H1 (cell line): ENCODE data around the gene CHCHD3. TPM values are rescaled to one million over a fixed set of nuclear protein-coding genes. Genes with fewer than 3 reads are reported as not detected.

ENCODE experiments used
- CTCF ChIA-PET: fragments of 300-600 bp; sonication (Branson Sonifier 250); formaldehyde crosslinking; loops from one replicate; lab custom pipeline; 2021; ENCODE audit not compliant: partially characterized antibody; lab: Charles Lee
- POLR2A ChIA-PET: fragments of 300-600 bp; sonication (Branson Sonifier 250); formaldehyde crosslinking; loops from one replicate; lab custom pipeline; 2021; ENCODE audit warnings: inconsistent platforms; ENCODE audit not compliant: partially characterized antibody; lab: Charles Lee
- DNase-seq, 2 experiments: peaks; one replicate each; pipeline versions ENCODE4 v3.0.0 to v3.0.0-alpha.2; 2010 to 2022; ENCODE audit warnings: low spot score in 2 of 2, low read depth in 1 of 2, mixed read lengths in 1 of 2
- FAIRE-seq: peaks from 2 replicates; lab custom pipeline; 2011; peaks lifted over from hg19 to GRCh38; lab: Jason Lieb, UNC
- H2AFZ ChIP-seq: 2 replicates; pipeline ENCODE4 v1.8.1; 2012; ENCODE audit warnings: low read length, inconsistent platforms
- H2AK5ac ChIP-seq: 2 replicates; pipeline ENCODE4 v1.6.1; 2013; ENCODE audit warnings: low read depth, low read length
- H2BK120ac ChIP-seq: replicated peaks from 2 replicates; pipeline ENCODE3; 2013; ENCODE audit warnings: low read depth, low read length, inconsistent platforms
- H2BK12ac ChIP-seq: 2 replicates; pipeline ENCODE4 v1.6.1; 2013; ENCODE audit warnings: low read depth, low read length
- H2BK15ac ChIP-seq: 2 replicates; pipeline ENCODE4 v1.6.1; 2013; ENCODE audit warnings: low read length
- H2BK20ac ChIP-seq: 2 replicates; pipeline ENCODE4 v1.6.1; 2013; ENCODE audit warnings: low read length
- H2BK5ac ChIP-seq: 2 replicates; pipeline ENCODE4 v1.6.1; 2013; ENCODE audit warnings: low read depth, low read length
- H3K14ac ChIP-seq: 2 replicates; pipeline ENCODE4 v1.6.1; 2013; ENCODE audit warnings: inconsistent platforms; ENCODE audit not compliant: insufficient read length
- H3K18ac ChIP-seq: 2 replicates; pipeline ENCODE4 v1.6.1; 2013; ENCODE audit warnings: low read length; ENCODE audit errors: extremely low read depth
- H3K23ac ChIP-seq: 2 replicates; pipeline ENCODE4 v1.6.1; 2013; ENCODE audit warnings: inconsistent platforms; ENCODE audit not compliant: insufficient read length
- H3K23me2 ChIP-seq: 2 replicates; pipeline ENCODE4 v1.6.1; 2013; ENCODE audit warnings: low read depth, low read length
- H3K27ac ChIP-seq: 2 replicates; pipeline ENCODE4 v1.6.1; 2011; ENCODE audit warnings: low read depth, low read length, inconsistent platforms
- H3K27me3 ChIP-seq, 4 experiments: replicated peaks in 1 of 4; 1 replicate in 1 of 4; 2 replicates in 3 of 4; pipeline versions ENCODE4 v1.6.1 to v1.8.1; 2011 to 2013; ENCODE audit warnings: low read length in 3 of 4, mild to moderate bottlenecking in 3 of 4, inconsistent platforms in 2 of 4, mixed read lengths in 2 of 4, moderate library complexity in 1 of 4; ENCODE audit not compliant: control insufficient read depth in 3 of 4, insufficient read depth in 3 of 4; ENCODE audit errors: extremely low read depth in 1 of 4
- H3K36me3 ChIP-seq, 4 experiments: 2 replicates each; pipeline versions ENCODE4 v1.6.1 to v1.8.1; 2011 to 2013; ENCODE audit warnings: mild to moderate bottlenecking in 4 of 4, low read length in 3 of 4, moderate library complexity in 2 of 4, control low read depth in 1 of 4, inconsistent platforms in 1 of 4; ENCODE audit not compliant: insufficient read depth in 4 of 4, control insufficient read depth in 2 of 4
- H3K4ac ChIP-seq: replicated peaks from 2 replicates; pipeline ENCODE3; 2013; ENCODE audit warnings: low read length, low read depth, mixed read lengths, inconsistent platforms; ENCODE audit not compliant: insufficient read length
- H3K4me1 ChIP-seq, 4 experiments: replicated peaks in 1 of 4; 1 replicate in 1 of 4; 2 replicates in 3 of 4; pipeline versions ENCODE4 v1.6.1 to v1.8.1; 2011 to 2013; ENCODE audit warnings: low read length in 3 of 4, inconsistent platforms in 2 of 4, mixed read lengths in 1 of 4; ENCODE audit not compliant: insufficient read depth in 4 of 4, control insufficient read depth in 3 of 4
- H3K4me2 ChIP-seq, 2 experiments: 2 replicates each; pipeline versions ENCODE4 v1.6.1 to v1.8.1; 2011 to 2013; ENCODE audit warnings: low read depth in 2 of 2, low read length in 2 of 2, control low read depth in 1 of 2, inconsistent platforms in 1 of 2, mild to moderate bottlenecking in 1 of 2; ENCODE audit not compliant: insufficient read depth in 1 of 2
- H3K4me3 ChIP-seq, 4 experiments: fragments of 200-600, 300-600 bp in 1 of 4; sonication (generic), shearing (Covaris generic), sonication (Bioruptor Twin) in 1 of 4; 2 replicates each; pipeline versions ENCODE4 v1.5.1 to v1.8.1; 2011 to 2016; ENCODE audit warnings: low read length in 4 of 4, low read depth in 3 of 4, control low read depth in 2 of 4, inconsistent platforms in 2 of 4, mild to moderate bottlenecking in 2 of 4, mixed read lengths in 1 of 4, moderate library complexity in 1 of 4; ENCODE audit not compliant: insufficient read depth in 2 of 4; ENCODE audit errors: extremely low read depth in 1 of 4
- H3K56ac ChIP-seq: replicated peaks from 2 replicates; pipeline ENCODE3; 2013; ENCODE audit warnings: low read depth, mild to moderate bottlenecking, mixed read lengths, low read length, inconsistent platforms; ENCODE audit not compliant: insufficient read length
- H3K79me1 ChIP-seq: 2 replicates; pipeline ENCODE4 v1.6.1; 2013; ENCODE audit warnings: low read depth, low read length, control low read depth
- H3K79me2 ChIP-seq, 2 experiments: 2 replicates each; pipeline versions ENCODE4 v1.6.1 to v1.8.1; 2012 to 2013; ENCODE audit warnings: low read length in 2 of 2, mild to moderate bottlenecking in 2 of 2, inconsistent platforms in 1 of 2; ENCODE audit not compliant: insufficient read depth in 2 of 2, control insufficient read depth in 1 of 2
- H3K9ac ChIP-seq, 4 experiments: replicated peaks in 1 of 4; 1 replicate in 1 of 4; 2 replicates in 3 of 4; pipeline versions ENCODE4 v1.6.1 to v1.8.1; 2011 to 2013; ENCODE audit warnings: low read depth in 3 of 4, low read length in 3 of 4, control low read depth in 2 of 4, mild to moderate bottlenecking in 2 of 4, moderate library complexity in 2 of 4, inconsistent platforms in 1 of 4; ENCODE audit errors: extremely low read depth in 1 of 4
- H3K9me3 ChIP-seq, 2 experiments: 2 replicates each; pipeline versions ENCODE4 v1.6.1 to v1.8.1; 2012 to 2013; ENCODE audit warnings: mild to moderate bottlenecking in 2 of 2, moderate library complexity in 2 of 2, control low read depth in 1 of 2, inconsistent platforms in 1 of 2, low read depth in 1 of 2, low read length in 1 of 2, mixed read lengths in 1 of 2; ENCODE audit not compliant: insufficient read depth in 2 of 2
- H4K20me1 ChIP-seq, 2 experiments: replicated peaks in 1 of 2; 2 replicates each; pipeline versions ENCODE3 to v1.8.1; 2011 to 2013; ENCODE audit warnings: inconsistent platforms in 2 of 2, low read length in 2 of 2, mild to moderate bottlenecking in 1 of 2; ENCODE audit not compliant: insufficient read depth in 2 of 2, control insufficient read depth in 1 of 2
- H4K5ac ChIP-seq: 2 replicates; pipeline ENCODE4 v1.6.1; 2013; ENCODE audit warnings: low read length, low read depth, mixed read lengths, inconsistent platforms; ENCODE audit not compliant: insufficient read length
- H4K8ac ChIP-seq: 2 replicates; pipeline ENCODE4 v1.8.0; 2013; ENCODE audit warnings: mild to moderate bottlenecking, moderate library complexity, low read length, inconsistent platforms; ENCODE audit not compliant: insufficient read depth; ENCODE audit errors: extremely low read depth
- H4K91ac ChIP-seq: replicated peaks from 2 replicates; pipeline ENCODE3; 2013; ENCODE audit warnings: low read length, mixed read lengths, inconsistent platforms; ENCODE audit not compliant: insufficient read length
- BCL11A ChIP-seq, 2 experiments: IDR thresholded peaks; one replicate each; pipeline ENCODE4 v1.6.1; 2011; ENCODE audit warnings: low read depth in 2 of 2, low read length in 2 of 2, mild to moderate bottlenecking in 2 of 2
- NANOG ChIP-seq: IDR thresholded peaks from 2 replicates; pipeline ENCODE4 v1.6.1; 2011; ENCODE audit warnings: low read length, low read depth, mild to moderate bottlenecking, inconsistent platforms; ENCODE audit not compliant: insufficient read depth, poor library complexity, severe bottlenecking
- RFX5 ChIP-seq: IDR thresholded peaks from 2 replicates; pipeline ENCODE4 v1.6.1; 2011; ENCODE audit warnings: low read depth, low read length, improper control_type of control experiment, borderline replicate concordance
- RNF2 ChIP-seq: fragments of 200-900, 300-1000 bp; sonication (generic); IDR thresholded peaks from 2 replicates; pipeline ENCODE4 v1.7.1; 2016; ENCODE audit warnings: borderline replicate concordance, low read depth, mild to moderate bottlenecking, antibody characterized with exemption, low read length; ENCODE audit not compliant: poor library complexity, severe bottlenecking; ENCODE audit errors: missing control alignments
- SP1 ChIP-seq: IDR thresholded peaks from 2 replicates; pipeline ENCODE4 v1.6.1; 2011; ENCODE audit warnings: low read depth, low read length
- SRF ChIP-seq: IDR thresholded peaks from 2 replicates; pipeline ENCODE4 v1.6.1; 2011; ENCODE audit warnings: mild to moderate bottlenecking, low read depth, low read length, moderate library complexity
- YY1 ChIP-seq: IDR thresholded peaks from 2 replicates; pipeline ENCODE4 v1.6.1; 2011; ENCODE audit warnings: low read depth, mild to moderate bottlenecking, low read length
- polyA plus RNA-seq, 7 experiments: library from polyadenylated mRNA; depleted of rRNA in 3 of 7; stranded (reverse) in 5 of 7; unstranded in 2 of 7; fragments of >200 nt in 5 of 7; fragments of 200-250 nt in 2 of 7; gene quantifications; 1 replicate in 5 of 7; 2 replicates in 1 of 7; 4 replicates in 1 of 7; pipeline versions ENCODE4 v1.2.1 to v1.2.3, GENCODE V29; 2011 to 2013; ENCODE audit warnings: missing spikeins in 2 of 7, mixed read lengths in 2 of 7
- total RNA-seq: library from RNA; stranded (reverse); fragmentation: NEBNext Ultra II Directional; extraction: Animal tissue kit (Norgen Biotek cat#: 25700); gene quantifications from 2 replicates; pipeline ENCODE4 v1.2.1, GENCODE V29; 2021

The CHCHD3 gene
- total and polyA plus RNA-seq, 2 of the 8 experiments (the other 6 are each of a cell fraction or from before 2014, with no cell fraction given) = 42.9 to 137 TPM

DNA sequence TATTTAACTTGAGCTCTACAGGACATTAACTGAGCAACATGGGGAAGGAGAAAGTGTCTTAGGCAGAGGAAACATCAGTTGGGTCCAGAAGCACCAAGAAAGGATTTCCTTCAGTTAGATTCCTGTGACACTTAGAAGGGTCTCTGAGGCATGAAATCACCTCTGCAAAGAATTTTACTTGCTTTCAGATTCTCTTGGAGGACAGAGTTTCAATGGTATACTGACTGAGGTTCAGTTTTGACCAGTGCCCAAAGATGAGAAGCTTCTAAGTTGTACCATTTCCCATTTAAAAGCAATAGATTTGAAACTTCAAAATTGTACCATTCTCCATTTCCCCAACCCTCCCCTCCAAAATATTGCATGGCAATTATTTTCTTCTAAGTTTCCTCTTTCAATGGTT is 102.4 kb downstream of the CHCHD3 start:
- Histone ChIP-seq H4K91ac (no peak overlapping the region), H3K4me1 (no peaks in the 10 kb centered on the region; a peak in 1 of 7 replicates), H3K79me2 (peaks cover 0 to 53% of the 10 kb centered on the region in 2 experiments; a peak in 2 of 4 replicates), H3K4me3 (no peak overlapping the region), H3K23ac (no peak overlapping the region), H2AK5ac (no peak overlapping the region), H2BK5ac (no peak overlapping the region), H3K79me1 (no peaks in the 10 kb centered on the region; the same call in 1 of the 2 replicates), H2BK15ac (no peak overlapping the region), H3K4ac (no peak overlapping the region), H4K5ac (no peak overlapping the region), H4K20me1 (peaks cover 2 to 3% of the 10 kb centered on the region in 2 experiments), H3K56ac (no peak overlapping the region), H2AFZ (no peak overlapping the region), H3K9me3 (no peaks in the 10 kb centered on the region), H3K4me2 (no peak overlapping the region), H2BK12ac (no peak overlapping the region), H3K23me2 (no peaks in the 10 kb centered on the region), H4K8ac (no peak overlapping the region), H3K18ac (no peak overlapping the region), H2BK120ac (no peak overlapping the region), H3K14ac (no peak overlapping the region), H3K27ac (no peak overlapping the region), H2BK20ac (no peak overlapping the region), H3K36me3 (peaks cover 0 to 5% (median 1%) of the 10 kb centered on the region in 4 experiments; a peak in 2 of 8 replicates)
- FAIRE-seq = no peak
- POLR2A ChIA-PET = interaction anchor here (1.1 kb wide), 1 partner anchor 13 kb away, joined by 3 read pairs; no protein-coding TSS in a partner anchor
- DNase-seq = no peak
- CTCF ChIA-PET = interaction anchor here (1.5 kb wide), 1 partner anchor 162 kb away, joined by 3 read pairs; no protein-coding TSS in a partner anchor
- TF ChIP-seq BCL11A (IDR thresholded peaks at IDR 0.05; ENCODE audit: low read depth in 2 of 2, low read length in 2 of 2) = no peak
- no peak for TF ChIP-seq RNF2
- no peak for TF ChIP-seq RFX5
- TF ChIP-seq SRF = no peak
- TF ChIP-seq SP1 = no peak
- no peak for TF ChIP-seq NANOG
- no peak for TF ChIP-seq YY1
- TF ChIP-seq, all 59 proteins: peak for 0
- H3K27me3 ChIP-seq = no peaks in the 10 kb centered on the region
- no peak overlapping the region for H3K9ac ChIP-seq
